Lung (tissue), 12 donors: Measurements from ENCODE around the gene MAN1A1. TPM values are rescaled to one million over a fixed set of nuclear protein-coding genes. Genes with fewer than 3 reads are reported as not detected.

Experiments used
- ATAC-seq: fragments of 200-7000 bp; cut with Tn5 transposase; one replicate; pipeline ENCODE4 v1.9.1; 2020; ENCODE audit warnings: moderate number of reproducible peaks; ENCODE audit not compliant: insufficient read depth, low FRiP score
- DNase-seq, 3 donors: peaks; one replicate each; pipeline ENCODE4 v3.0.0-alpha.2; 2013 to 2017
- H3K27ac ChIP-seq, 2 donors: one replicate each; pipeline ENCODE4 v1.5.1; 2013; ENCODE audit warnings: mild to moderate bottlenecking in 2 of 2, moderate library complexity in 2 of 2, control low read depth in 1 of 2, inconsistent platforms in 1 of 2, low read depth in 1 of 2, low read length in 1 of 2
- H3K27me3 ChIP-seq, 3 donors: one replicate each; pipeline ENCODE4 v1.5.1; 2013; ENCODE audit warnings: low read length in 2 of 3; ENCODE audit not compliant: control insufficient read depth in 3 of 3, insufficient read depth in 3 of 3
- H3K36me3 ChIP-seq, 4 donors: one replicate each; pipeline ENCODE4 v1.5.1; 2013; ENCODE audit warnings: low read length in 4 of 4, mild to moderate bottlenecking in 1 of 4, moderate library complexity in 1 of 4; ENCODE audit not compliant: control insufficient read depth in 4 of 4, insufficient read depth in 4 of 4
- H3K4me1 ChIP-seq, 5 donors: one replicate each; pipeline ENCODE4 v1.5.1; 2013; ENCODE audit warnings: low read length in 5 of 5, mild to moderate bottlenecking in 2 of 5, moderate library complexity in 1 of 5; ENCODE audit not compliant: control insufficient read depth in 5 of 5, insufficient read depth in 5 of 5
- H3K4me3 ChIP-seq: one replicate; pipeline ENCODE4 v1.5.1; 2013; ENCODE audit warnings: mild to moderate bottlenecking, control low read depth, moderate library complexity
- H3K9ac ChIP-seq, 2 donors: one replicate each; pipeline ENCODE4 v1.5.1; 2013; ENCODE audit warnings: low read length in 2 of 2, control low read depth in 1 of 2; ENCODE audit not compliant: insufficient read depth in 1 of 2
- H3K9me3 ChIP-seq, 4 donors: one replicate each; pipeline ENCODE4 v1.5.1; 2013; ENCODE audit warnings: low read length in 3 of 4, mild to moderate bottlenecking in 1 of 4, moderate library complexity in 1 of 4; ENCODE audit not compliant: control insufficient read depth in 4 of 4, insufficient read depth in 3 of 4
- WGBS, 2 donors: extraction: QIAGEN DNeasy Blood & Tissue Kit; methylation state at CpG; one replicate each; pipeline ENCODE4 v1.1.7; 2013; 5-methylcytosine and 5-hydroxymethylcytosine counted together
- polyA plus RNA-seq, 2 donors: library from polyadenylated mRNA; stranded (reverse); fragments of 200-250 nt; gene quantifications; one replicate each; pipeline ENCODE4 v1.2.1, GENCODE V29; 2013
- total RNA-seq, 2 donors: library from RNA; depleted of rRNA in 1 of 2; stranded (reverse); fragments of >200 nt in 1 of 2; gene quantifications; one replicate each; pipeline ENCODE4 v1.2.1, GENCODE V29; 2014 to 2021
- TF ChIP-seq, protein P1 (sequence below): IDR thresholded peaks from 2 replicates; pipeline ENCODE4 v1.5.1; 2012; ENCODE audit warnings: mild to moderate bottlenecking; ENCODE audit errors: control extremely low read depth, extremely low read depth
- donor health status: control.
- donor health status: control.
- donor health status: Bipolar disorder and iron deficiency.
- donor health status: healthy.
- donor health status: DM: yes; HTN: yes; CAD: no.

The MAN1A1 gene
- total and polyA plus RNA-seq, 4 donors, result 13.9 to 71.0 (median 48.2) TPM

DNA sequence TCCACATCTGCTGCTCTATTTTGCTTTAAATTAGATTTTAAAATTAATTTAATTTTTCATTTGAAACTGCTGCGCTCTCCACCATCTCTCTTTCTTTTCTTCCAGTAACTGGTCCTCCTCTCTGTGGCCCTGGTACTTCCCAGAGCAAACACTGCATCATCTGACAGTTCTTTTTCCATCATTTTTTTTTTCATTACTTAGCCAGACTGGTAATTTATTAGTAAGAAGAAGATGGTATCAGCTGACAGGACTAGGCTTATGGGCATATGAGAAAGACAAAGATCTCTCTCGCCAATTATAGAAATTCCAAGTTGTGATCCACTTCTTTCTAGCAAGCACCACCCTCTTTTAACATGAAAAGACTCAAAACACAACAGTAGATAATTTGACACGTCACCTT, 197.4 kb downstream of the MAN1A1 start:
- Histone ChIP-seq H3K27ac (no peak overlapping the region), H3K4me3 (no peak overlapping the region), H3K36me3 (no peaks in the 10 kb centered on the region), H3K9ac (no peak overlapping the region), H3K27me3 (no peaks in the 10 kb centered on the region), H3K4me1 (peaks cover 0 to 14% (median 4%) of the 10 kb centered on the region in 5 donors), H3K9me3 (no peaks in the 10 kb centered on the region)
- ATAC-seq (no peak), DNase-seq (no peak)
- 96 to 97% methylated on average over 3 of the region's 3 CpGs for WGBS, 2 donors
- TF ChIP-seq, protein P1, sequence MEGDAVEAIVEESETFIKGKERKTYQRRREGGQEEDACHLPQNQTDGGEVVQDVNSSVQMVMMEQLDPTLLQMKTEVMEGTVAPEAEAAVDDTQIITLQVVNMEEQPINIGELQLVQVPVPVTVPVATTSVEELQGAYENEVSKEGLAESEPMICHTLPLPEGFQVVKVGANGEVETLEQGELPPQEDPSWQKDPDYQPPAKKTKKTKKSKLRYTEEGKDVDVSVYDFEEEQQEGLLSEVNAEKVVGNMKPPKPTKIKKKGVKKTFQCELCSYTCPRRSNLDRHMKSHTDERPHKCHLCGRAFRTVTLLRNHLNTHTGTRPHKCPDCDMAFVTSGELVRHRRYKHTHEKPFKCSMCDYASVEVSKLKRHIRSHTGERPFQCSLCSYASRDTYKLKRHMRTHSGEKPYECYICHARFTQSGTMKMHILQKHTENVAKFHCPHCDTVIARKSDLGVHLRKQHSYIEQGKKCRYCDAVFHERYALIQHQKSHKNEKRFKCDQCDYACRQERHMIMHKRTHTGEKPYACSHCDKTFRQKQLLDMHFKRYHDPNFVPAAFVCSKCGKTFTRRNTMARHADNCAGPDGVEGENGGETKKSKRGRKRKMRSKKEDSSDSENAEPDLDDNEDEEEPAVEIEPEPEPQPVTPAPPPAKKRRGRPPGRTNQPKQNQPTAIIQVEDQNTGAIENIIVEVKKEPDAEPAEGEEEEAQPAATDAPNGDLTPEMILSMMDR, result no peak

DNA sequence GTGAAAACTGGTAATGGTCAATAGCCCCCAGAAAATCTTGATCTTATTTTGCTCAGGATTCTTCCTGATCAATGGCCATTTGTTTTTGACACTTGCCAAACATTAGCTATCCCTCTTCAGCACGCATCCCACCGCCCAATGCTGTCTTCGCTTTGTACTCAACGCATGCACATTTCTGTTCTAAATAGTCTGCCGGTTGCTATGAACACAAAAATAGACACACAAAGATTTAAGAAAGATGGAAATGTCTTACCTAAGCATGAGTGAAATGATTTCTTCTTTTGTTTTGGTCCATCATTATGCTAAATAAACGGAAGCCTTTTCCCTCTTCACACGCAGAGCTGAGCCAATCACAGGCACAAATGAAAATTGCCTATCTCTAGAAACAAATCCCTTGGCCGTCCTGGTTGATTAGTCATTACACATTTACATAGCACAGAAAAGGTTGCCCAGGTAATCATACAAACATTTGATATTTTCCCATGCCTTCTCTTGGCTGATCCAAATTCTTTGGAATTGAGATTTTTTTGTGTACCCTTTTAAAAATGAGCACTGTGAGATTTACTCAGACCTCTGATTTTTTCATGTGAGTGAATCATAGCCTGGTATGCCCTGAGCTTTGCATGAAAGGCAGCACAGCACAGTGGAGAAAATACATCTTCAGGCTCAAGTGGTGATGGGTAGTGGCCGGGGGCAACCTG, 200.6 kb downstream of the MAN1A1 start:
- TF ChIP-seq, protein P1, result no peak

DNA sequence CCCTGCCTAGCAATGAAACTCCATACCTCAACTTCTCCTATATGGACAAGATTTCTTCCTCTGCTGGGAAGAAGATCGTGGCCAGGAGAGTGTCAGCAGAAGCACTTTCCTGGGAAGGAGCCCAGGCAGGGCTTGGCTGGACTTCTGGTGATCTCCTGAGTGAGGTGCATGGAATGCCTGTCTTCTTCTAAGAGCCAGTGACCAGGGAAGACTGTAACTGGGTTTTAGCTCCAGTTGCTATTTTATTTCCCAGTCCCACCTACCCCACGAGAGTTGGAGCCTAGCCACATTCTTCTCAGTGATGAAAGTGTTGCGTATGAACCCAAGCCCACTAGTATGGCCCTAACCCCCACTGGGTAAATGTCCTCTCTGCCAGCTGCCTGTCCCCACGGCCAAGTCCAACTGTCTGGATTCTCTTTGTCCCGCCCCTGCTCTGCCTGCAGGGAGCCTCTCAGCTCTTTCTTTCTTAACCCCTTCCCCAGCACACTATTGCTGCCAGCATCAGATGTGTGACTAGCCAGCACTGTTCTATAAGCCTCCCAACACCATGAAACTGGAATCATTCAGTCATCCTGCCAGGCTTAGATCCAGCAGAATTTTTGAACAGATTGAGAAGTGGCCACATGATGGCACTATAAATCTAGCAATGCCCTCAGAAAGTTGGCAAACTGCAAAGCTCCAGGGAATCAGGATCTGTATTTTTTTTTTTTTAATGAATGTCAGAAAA, 201.3 kb downstream of the MAN1A1 start:
- Histone ChIP-seq H3K36me3 (no peaks in the 10 kb centered on the region), H3K27ac (peak overlapping the region in 1 of 2 donors; percentile 28), H3K4me3 (no peak overlapping the region), H3K9ac (no peak overlapping the region), H3K9me3 (no peaks in the 10 kb centered on the region), H3K27me3 (no peaks in the 10 kb centered on the region), H3K4me1 (peaks cover 0 to 11% (median 0%) of the 10 kb centered on the region in 5 donors)
- DNase-seq (peak; percentile 73 to 93 (median 87)), ATAC-seq (peak; percentile 53)
- TF ChIP-seq, protein P1, result peak; percentile 36
- WGBS, 2 donors, result 61 to 70% methylated on average over 5 of the region's 5 CpGs

More for the DNA sequence above, 200.6 kb downstream of the MAN1A1 start:
- Histone ChIP-seq H3K4me1 (peaks cover 0 to 11% (median 0%) of the 10 kb centered on the region in 5 donors), H3K9ac (no peak overlapping the region), H3K27me3 (no peaks in the 10 kb centered on the region), H3K36me3 (no peaks in the 10 kb centered on the region), H3K27ac (no peak overlapping the region), H3K4me3 (no peak overlapping the region), H3K9me3 (no peaks in the 10 kb centered on the region)
- ATAC-seq (no peak), DNase-seq (peak in 1 of 3 donors; percentile 44)
- WGBS, 2 donors, result 77 to 89% methylated on average over 9 of the region's 9 CpGs
